HG03520 (cell line): ENCODE measurements around the gene MYH6.
"Not testable (repeated sequence)": the region's sequence is repeated elsewhere in the genome, so short reads cannot be mapped to it uniquely, and the experiment has no call there.

Experiments
- ATAC-seq: cut with Tn5 transposase; IDR thresholded peaks from one replicate; pipeline ENCODE4 v1.9.1; 2021; ENCODE audit warnings: mild to moderate bottlenecking, moderate library complexity; ENCODE audit not compliant: unreplicated experiment

MYH6 gene

GRCh38 chr14:23415821-23416778 is 8.0 kb upstream of the MYH6 start:
- ATAC-seq, result no peak

GRCh38 chr14:23414906-23415820 is 7.1 kb upstream of the MYH6 start:
- ATAC-seq, result no peak

DNA sequence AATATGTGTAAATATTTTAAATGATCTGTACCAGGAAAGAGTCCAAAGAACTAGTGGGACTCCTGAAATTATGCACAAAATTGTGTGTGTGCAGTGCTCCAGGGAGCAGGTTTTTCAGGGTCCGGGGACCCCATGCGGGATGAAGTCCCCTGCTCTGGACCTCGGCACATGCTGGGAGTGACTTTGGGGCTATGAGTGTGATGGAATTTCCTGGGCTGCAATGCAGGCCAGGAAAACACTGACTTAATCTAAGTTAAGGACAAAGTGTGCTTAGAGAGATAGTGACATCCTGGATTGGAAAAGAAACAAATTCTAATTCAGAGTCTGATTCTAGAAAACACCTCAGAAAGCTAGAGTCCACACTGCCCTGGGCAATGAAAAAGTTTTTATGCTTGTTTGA is 6.2 kb upstream of the MYH6 start:
- no peak for ATAC-seq

DNA sequence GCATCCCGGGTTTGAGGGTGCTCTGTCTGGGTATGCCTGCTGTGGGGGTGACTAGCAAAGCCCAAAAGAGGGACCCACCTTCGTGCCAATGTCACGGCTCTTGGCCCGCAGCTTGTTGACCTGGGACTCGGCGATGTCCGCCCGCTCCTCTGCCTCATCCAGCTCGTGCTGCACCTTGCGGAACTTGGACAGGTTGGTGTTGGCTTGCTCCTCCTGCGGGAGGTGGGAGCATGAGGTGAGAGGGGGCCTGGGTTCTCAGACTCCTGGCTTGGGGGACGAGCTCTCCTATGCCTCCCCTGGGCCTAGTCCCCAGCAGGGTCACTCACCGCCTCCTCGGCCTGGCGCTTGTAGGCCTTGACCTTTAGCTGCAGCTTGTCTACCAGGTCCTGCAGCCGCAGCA is 5.6 kb upstream of the MYH6 start:
- ATAC-seq, result no peak

DNA sequence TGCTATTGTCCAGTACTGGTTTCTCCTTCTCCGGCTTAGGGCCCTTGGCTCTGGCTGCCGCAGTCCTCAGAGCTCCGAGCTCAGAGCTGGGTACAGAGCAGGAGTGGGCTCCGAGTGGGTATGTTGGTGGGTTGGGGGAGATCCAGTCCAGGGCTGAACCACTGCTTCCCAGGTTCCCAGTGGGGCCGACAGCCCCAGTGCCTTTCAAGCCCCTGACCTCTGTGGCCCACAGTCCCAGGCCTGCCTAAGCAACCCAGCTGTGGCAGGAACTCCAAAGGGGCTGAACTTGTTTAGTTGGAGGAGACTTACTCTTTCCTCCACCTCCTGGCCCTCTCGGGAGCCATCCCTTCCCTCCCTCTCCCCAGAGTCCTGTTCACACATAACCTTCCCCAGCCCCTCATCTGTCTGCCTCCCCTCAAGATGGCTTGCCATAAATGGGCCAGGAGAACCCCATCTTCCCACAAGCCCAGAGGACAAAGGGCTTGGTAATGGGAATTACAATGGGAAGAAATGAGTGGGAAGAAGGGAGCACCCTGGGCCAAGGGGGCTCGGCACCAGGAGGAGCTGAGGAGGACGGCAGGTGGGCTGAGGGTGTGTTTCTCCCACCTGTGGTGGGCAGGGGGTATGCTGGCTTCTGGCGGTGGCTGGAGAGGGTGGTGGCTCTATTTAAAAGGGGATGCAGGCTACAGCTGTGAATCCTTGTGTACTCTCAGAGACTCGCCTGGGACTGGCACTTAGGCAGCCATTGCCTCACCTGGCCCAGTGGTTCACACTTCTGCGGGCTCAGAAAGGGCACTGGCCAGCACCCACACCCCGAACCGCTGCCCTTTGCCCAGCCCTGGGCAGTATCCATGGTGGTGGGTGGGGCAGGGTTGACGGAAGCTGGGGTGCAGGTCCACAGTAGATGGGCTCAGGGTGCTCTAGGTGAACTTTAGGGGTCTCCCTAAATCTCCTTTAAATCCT is 3.8 kb upstream of the MYH6 start:
- ATAC-seq, result no peak

DNA sequence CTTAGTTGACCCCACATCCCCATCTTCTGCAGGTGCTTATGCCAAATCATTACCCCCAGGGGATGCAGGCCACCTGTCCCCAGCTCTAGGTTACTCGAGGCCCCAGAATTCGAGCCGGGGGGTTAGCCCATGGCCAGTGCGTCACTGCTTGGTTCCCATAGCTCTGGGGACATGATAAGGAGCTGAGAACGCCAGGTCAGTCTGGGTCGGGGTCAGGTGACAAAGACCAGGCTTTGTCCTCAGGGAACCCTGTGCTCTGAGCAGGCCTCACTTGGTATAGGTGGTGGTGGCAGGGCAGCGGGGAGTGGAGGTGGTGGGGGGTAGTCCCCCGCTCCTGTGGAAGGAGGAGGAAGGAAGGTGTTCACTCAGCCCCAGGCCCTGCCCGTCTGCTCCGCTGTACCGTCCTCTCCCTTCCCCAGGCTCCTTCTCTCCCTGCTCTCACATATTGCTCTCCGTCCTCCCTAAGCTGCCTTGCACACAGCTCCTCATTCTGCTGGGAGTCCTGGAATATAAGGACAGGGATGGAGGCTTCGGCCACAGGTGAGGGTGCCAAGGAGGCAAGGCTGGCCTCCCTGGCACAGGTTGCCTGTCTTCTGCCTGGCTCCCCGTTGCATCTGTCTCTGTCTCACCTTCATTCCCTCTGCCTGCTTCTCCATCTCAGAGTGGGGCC is 2.0 kb upstream of the MYH6 start:
- ATAC-seq, result no peak

GRCh38 chr14:23409475-23409874 is 1.4 kb upstream of the MYH6 start:
- no peak for ATAC-seq

- ATAC-seq, result no peak
Measured at GRCh38 chr14:23408307-23408630, 196 bp upstream of the MYH6 start.

GRCh38 chr14:23406725-23407355 is 1.2 kb downstream of the MYH6 start:
- ATAC-seq, result no peak

DNA sequence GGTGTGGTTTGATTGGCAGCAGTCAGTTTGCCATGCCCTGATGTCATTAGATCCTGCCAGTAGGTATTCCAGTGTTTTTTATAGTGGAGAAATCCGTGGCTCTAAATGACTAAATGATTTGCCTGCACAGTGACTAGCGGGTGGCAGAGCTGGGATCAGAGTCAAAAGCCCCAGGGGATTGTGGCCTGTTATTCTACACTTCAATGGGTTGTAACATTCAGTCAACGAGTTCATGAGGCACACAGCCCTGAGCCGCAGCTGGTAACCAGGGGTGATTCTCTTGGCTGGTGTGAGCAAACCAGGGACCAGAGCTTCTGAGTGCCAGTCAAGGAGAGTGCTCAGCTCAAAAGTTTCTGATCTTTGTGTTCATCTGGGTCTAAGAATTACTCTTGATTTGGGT is 1.8 kb downstream of the MYH6 start:
- ATAC-seq, result no peak

DNA sequence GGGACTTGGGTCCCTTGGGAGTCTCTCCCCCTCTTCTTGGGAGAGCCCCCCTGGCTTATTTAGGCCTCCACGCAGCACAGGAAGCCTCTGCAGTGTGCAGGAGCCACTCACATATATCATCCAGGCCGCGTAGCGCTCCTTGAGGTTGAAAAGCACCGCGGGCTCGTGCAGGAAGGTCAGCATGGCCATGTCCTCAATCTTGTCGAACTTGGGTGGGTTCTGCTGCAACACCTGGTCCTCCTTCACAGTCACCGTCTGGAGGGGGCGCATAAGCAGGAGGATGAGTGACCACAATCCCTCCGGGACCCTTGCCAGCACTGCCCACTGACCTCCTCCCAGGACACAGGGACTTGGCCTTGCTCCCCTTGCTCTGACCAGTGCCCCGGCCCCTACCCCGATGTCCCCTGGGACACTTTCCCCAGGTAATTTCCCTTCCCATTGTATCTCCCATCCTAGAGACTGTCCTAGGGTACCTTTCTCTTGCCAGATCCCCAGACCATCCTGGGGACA is 2.5 kb downstream of the MYH6 start:
- ATAC-seq, result no peak

DNA sequence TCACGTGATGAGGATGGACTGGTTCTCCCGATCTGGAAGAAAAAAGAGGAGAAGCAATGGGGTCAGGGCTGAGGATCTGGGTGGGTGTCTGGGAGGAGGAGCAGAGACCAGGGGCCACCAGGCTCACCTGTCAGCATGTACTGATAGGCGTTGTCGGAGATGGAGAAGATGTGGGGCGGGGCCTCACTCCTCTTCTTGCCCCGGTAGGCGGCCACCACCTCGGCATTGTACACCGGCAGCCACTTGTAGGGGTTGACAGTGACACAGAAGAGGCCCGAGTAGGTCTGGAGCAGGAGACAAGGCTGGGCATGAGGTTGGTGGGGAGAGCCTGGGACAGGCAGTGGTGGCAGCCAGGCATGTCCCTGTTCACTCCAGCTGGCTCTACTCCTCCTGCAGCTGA is 3.0 kb downstream of the MYH6 start:
- no peak for ATAC-seq

- ATAC-seq, result no peak
Measured at GRCh38 chr14:23404331-23404900, 3.7 kb downstream of the MYH6 start.

- no peak for ATAC-seq
Measured at GRCh38 chr14:23403908-23404307, 4.2 kb downstream of the MYH6 start.

DNA sequence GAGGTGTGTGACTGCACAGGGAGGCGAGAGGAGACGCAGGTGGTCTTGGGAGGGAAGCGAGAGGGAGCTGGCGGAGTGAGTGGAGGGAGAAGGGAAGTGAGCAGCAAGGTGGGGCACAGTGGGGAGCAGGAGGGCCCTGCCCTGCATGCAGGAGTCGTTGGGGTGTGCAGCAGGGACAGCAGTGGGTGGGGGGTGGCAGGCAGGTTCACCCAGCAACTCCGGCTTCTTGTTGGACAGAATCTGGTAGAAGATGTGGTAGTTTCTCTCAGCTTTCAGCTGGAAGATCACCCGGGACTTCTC is 5.0 kb downstream of the MYH6 start:
- no peak for ATAC-seq

- ATAC-seq, result no peak
Measured at GRCh38 chr14:23402296-23403138, 5.6 kb downstream of the MYH6 start.

GRCh38 chr14:23401291-23401690 is 6.8 kb downstream of the MYH6 start:
- ATAC-seq, result no peak

- not testable (repeated sequence) for ATAC-seq
Measured at GRCh38 chr14:23400496-23401149, 7.5 kb downstream of the MYH6 start.
